NCI-H2107 (cell line): ENCODE results near the gene HNF4A.

Source experiments
- DNase-seq: peaks from one replicate; lab custom pipeline; 2025; lab: John Stamatoyannopoulos, UW

Gene HNF4A

GRCh38 chr20:44406572-44407137, 51.2 kb downstream of the HNF4A start:
- no peak for DNase-seq

GRCh38 chr20:44407402-44408184, 52.1 kb downstream of the HNF4A start:
- no peak for DNase-seq

GRCh38 chr20:44409132-44409600, 53.7 kb downstream of the HNF4A start:
- DNase-seq: no peak

GRCh38 chr20:44410583-44411019, 55.1 kb downstream of the HNF4A start:
- no peak for DNase-seq

GRCh38 chr20:44411020-44411756, 55.7 kb downstream of the HNF4A start:
- no peak for DNase-seq

- no peak for DNase-seq
Measured at GRCh38 chr20:44411757-44412401, 56.4 kb downstream of the HNF4A start.

- no peak for DNase-seq
Measured at GRCh38 chr20:44412402-44413144, 57.1 kb downstream of the HNF4A start.

- DNase-seq: no peak
Measured at GRCh38 chr20:44413575-44414345, 58.3 kb downstream of the HNF4A start.

GRCh38 chr20:44414346-44414714, 58.8 kb downstream of the HNF4A start:
- no peak for DNase-seq

GRCh38 chr20:44414808-44415207, 59.3 kb downstream of the HNF4A start:
- DNase-seq: no peak

- no peak for DNase-seq
Measured at GRCh38 chr20:44415833-44416715, 60.6 kb downstream of the HNF4A start.

GRCh38 chr20:44418069-44418905, 62.8 kb downstream of the HNF4A start:
- DNase-seq: no peak

- no peak for DNase-seq
Measured at GRCh38 chr20:44419131-44419844, 63.8 kb downstream of the HNF4A start.

GRCh38 chr20:44420497-44420896, 65.0 kb downstream of the HNF4A start:
- no peak for DNase-seq

GRCh38 chr20:44422083-44422482, 66.6 kb downstream of the HNF4A start:
- no peak for DNase-seq

- no peak for DNase-seq
Measured at GRCh38 chr20:44423480-44423879, 68.0 kb downstream of the HNF4A start.

GRCh38 chr20:44424039-44424495, 68.6 kb downstream of the HNF4A start:
- no peak for DNase-seq

GRCh38 chr20:44425923-44426322, 70.4 kb downstream of the HNF4A start:
- no peak for DNase-seq
